Muscle layer of colon (tissue), 2 donors: ENCODE measurements around the gene TAS1R1.

ENCODE experiments used
- H3K27ac ChIP-seq: one replicate; pipeline ENCODE4 v1.7.0; 2013; ENCODE audit warnings: low read depth, mild to moderate bottlenecking, low read length, moderate library complexity
- H3K27me3 ChIP-seq, 2 donors: one replicate each; pipeline ENCODE4 v1.7.0; 2013; ENCODE audit warnings: low read length in 2 of 2, mild to moderate bottlenecking in 2 of 2; ENCODE audit not compliant: insufficient read depth in 2 of 2, control insufficient read depth in 1 of 2
- H3K36me3 ChIP-seq: one replicate; pipeline ENCODE4 v1.7.0; 2013; ENCODE audit warnings: mild to moderate bottlenecking, low read length; ENCODE audit not compliant: insufficient read depth
- H3K4me1 ChIP-seq: one replicate; pipeline ENCODE4 v1.7.0; 2013; ENCODE audit warnings: mild to moderate bottlenecking, low read length; ENCODE audit not compliant: insufficient read depth
- H3K4me3 ChIP-seq, 2 donors: one replicate each; pipeline ENCODE4 v1.7.0; 2013; ENCODE audit warnings: low read length in 2 of 2, low read depth in 1 of 2, mild to moderate bottlenecking in 1 of 2, moderate library complexity in 1 of 2
- H3K9ac ChIP-seq: one replicate; pipeline ENCODE4 v1.7.0; 2013; ENCODE audit warnings: low read length
- H3K9me3 ChIP-seq: one replicate; pipeline ENCODE4 v1.7.0; 2013; ENCODE audit warnings: mild to moderate bottlenecking, low read length
- donor health status: abdominal sarcoma.
- donor health status: Adenocarcinoma of cecum.

The TAS1R1 gene

DNA sequence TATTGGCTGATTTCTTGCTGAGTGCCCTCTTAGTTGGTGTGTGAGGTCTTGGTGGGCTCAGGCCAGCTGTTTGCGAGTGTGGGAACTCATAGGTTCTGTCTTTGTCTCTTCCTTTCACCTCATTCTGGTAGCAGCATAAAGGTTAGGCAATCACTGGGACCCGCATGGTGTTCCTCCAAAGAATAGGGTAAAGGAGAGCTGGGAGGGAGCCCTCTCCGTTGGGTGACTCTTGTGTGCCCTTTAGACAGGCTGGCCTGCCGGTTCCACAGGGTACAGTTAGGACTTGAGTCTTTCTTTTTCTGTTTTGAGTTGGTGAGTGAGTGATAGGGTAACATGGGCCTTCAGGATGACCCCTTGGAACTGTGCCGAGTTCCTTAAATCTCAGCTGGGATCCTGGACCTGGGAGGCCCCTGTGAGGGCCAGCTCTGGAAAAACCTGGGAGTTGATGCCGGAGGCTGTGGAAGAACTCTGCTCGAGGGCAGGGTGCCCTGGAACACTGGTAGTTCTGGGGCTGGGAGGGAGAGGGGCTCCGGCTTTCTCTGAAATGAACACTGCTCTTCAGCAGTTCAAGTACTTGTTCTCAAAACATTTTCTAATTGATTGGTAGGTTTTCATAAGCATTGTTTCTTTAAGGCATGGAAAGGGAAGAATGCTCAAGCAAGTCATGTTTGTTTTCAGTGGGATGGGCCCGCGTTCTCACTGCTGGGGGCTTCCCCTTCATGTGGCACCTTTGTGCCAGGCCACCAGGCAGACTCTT, 67.5 kb downstream of the TAS1R1 start:
- Histone ChIP-seq H3K9me3 (no peaks in the 10 kb centered on the region), H3K36me3 (peaks cover 44% of the 10 kb centered on the region), H3K27ac (no peak overlapping the region), H3K4me1 (peaks cover 19% of the 10 kb centered on the region), H3K9ac (no peak overlapping the region), H3K27me3 (no peaks in the 10 kb centered on the region), H3K4me3 (no peak overlapping the region)

DNA sequence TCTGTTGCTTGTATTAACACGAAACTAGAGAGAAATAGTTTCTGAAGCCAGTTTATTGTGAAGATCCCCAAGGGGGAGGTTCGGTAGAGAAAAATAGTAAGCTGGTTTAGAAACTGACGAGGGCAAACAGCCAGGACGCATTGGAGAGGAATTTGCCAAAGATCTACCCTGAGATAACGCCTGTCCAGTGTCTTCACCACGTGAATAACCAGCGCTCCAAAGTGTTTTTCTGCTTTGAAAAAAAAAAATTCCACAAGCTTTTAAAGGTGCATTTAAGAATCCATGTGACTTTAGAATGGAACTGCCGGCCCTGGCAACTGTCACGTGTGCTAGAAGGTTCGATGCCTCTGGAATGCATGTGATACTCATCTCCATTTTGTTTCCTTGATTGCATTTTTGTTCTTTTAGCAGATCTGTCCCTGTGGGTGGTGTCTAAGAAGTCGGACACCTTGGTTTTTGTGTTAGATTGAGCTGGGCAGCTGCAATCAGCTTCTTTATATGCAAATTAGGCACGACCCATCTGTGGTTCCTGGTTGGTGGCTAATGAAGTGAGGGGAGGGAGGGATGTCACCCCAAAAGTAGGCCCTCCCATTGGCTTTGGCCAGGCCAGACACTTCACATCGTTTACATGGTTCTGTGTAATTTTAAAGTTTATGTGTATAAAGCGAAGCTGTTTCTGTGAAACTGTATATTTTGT, 68.3 kb downstream of the TAS1R1 start:
- no peaks in the 10 kb centered on the region for H3K9me3 ChIP-seq
- H3K4me1 ChIP-seq = peaks cover 25% of the 10 kb centered on the region
- no peaks in the 10 kb centered on the region for H3K27me3 ChIP-seq
- H3K36me3 ChIP-seq = peaks cover 47% of the 10 kb centered on the region
- H3K27ac ChIP-seq = no peak overlapping the region
- H3K4me3 ChIP-seq = no peak overlapping the region
- no peak overlapping the region for H3K9ac ChIP-seq

DNA sequence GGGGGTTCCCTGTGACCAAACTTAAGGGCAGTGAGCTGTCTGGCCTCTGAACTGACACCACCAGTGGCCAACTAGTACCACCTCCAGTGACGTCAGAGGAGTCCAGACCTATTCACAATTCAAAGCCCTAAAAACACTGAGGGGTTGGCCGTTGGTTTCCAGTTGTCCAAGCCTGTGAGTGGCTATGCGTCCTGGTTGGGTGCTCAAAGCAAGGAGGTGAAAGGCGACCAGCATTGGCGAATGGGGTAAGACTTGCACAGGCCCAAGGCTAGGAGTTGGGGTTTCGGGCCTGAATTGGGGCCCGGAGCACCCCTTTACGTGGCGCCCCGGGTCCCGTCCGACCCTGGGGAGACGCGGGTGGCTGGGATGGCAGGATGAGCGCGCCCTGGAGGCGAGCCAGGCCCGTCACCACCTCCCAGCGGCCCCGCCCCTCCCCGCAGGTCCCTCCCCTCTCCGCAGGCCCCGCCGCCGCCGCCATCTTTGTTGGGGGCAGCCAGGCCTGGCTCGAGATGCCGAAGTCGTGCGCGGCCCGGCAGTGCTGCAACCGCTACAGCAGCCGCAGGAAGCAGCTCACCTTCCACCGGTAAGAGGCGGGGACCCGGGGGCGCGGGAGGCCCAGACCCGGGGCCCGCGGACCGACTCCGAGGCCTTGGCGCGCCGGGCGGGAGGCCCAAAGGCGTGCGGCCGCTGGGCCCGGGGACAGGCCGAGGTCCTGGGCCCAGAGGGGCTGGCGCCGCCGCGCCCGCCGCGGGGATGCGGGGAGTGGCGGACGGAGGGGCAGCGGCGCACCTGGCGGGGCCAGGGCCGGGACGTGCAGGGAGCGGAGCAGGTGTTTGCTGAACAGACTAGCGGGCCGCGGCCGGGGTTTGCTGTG, 69.8 kb downstream of the TAS1R1 start, which contains the start of gene THAP3:
TSS of gene THAP3 (plus strand) at position 159 of the 874 bp plus-strand sequence. CDS start at position 510, 351 bp downstream.
- Histone ChIP-seq H3K9ac (peak within 1 kb of the TSS; percentile 68), H3K9me3 (no peaks in the 10 kb centered on the region), H3K27me3 (no peaks in the 10 kb centered on the region), H3K4me3 (peak within 1 kb of the TSS; percentile 60 to 79), H3K4me1 (peaks cover 25% of the 10 kb centered on the region), H3K27ac (peak within 1 kb of the TSS; percentile 87), H3K36me3 (peaks cover 55% of the 10 kb centered on the region)

DNA sequence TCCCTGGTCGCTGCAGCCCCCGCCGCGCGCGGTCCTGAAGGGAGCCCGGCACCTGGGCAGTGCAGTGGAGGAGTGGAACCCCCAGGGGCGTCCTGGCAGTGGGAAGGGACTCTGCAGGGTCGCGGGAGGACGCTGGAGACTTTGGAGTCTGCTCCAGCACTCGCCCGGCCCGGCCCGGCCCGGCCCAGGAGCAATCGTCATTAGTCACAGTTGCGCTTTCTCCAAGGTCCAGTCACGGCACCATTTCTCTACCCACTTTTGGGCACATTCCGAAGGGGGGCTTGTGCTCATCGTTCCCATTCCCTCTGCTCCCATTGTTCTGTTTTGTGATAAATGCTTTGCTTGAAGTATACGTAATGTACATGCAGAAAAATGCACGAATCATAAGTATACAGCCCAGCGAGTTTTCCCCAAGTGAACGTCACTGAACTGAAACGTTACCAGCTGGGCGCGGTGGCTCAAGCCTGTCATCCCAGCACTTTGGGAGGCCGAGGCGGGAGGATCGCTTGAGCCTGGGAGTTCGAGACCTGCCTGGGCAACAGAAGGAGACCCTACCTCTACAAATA, 70.6 kb downstream of the TAS1R1 start:
- no peaks in the 10 kb centered on the region for H3K9me3 ChIP-seq
- H3K4me3 ChIP-seq = peak overlapping the region; percentile 60 to 79
- H3K27ac ChIP-seq = peak overlapping the region; percentile 87
- peaks cover 59% of the 10 kb centered on the region for H3K36me3 ChIP-seq
- no peaks in the 10 kb centered on the region for H3K27me3 ChIP-seq
- peak overlapping the region; percentile 68 for H3K9ac ChIP-seq
- H3K4me1 ChIP-seq = peaks cover 25% of the 10 kb centered on the region

DNA sequence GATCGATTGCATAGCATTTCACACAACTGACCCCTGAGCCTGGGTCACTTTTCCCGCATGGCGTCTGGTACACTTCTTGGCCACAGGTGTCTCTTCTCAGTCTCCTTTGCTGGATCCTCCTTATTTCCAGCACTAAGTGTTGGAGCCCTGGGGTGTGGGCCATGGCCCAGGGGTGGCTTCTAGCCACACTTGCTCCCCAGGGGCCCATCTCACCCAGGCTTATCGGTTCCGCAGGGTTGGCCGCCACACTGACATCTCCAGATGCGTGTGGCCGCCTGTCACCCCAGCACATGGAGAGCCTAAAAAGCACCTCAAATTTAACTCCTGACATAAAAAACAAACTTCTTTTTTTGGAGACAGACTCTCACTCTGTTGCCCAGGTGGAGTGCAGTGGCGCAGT, 71.9 kb downstream of the TAS1R1 start:
- peaks cover 25% of the 10 kb centered on the region for H3K4me1 ChIP-seq
- H3K27ac ChIP-seq = no peak overlapping the region
- H3K9me3 ChIP-seq = no peaks in the 10 kb centered on the region
- H3K9ac ChIP-seq = no peak overlapping the region
- no peak overlapping the region for H3K4me3 ChIP-seq
- no peaks in the 10 kb centered on the region for H3K27me3 ChIP-seq
- H3K36me3 ChIP-seq = peaks cover 51% of the 10 kb centered on the region

DNA sequence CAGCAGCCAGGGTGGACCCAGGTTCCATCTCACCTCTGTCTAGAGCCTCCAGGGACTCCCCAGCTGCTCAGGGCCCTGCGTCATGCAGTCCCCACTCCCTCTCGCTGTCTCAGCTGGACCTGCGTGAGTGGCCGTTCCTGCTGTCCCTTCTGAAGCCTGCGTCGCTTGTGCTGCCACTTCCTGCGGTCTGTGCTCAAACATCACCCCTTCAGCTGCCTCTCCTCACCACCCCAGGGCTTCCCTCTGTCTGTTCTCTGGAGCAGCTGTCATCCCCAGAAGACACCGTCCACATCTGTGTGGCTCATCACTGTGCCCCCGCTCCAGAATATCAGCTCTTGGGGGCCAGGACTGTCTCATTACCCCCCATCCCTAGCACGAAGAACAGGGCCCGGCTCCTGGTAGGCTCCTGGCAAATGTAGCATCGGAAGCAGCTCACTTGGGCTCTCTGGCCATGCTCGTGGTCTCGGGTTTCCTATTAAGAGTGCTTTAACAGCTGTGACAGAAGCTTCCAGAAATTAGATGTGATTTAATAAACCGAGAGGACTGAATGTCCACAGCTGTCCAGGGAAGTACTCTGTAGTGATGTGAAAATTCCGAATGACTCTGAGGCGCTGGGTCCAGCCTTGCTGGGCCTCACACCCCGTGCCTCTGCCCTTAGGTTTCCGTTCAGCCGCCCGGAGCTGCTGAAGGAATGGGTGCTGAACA, 72.9 kb downstream of the TAS1R1 start:
- Histone ChIP-seq H3K36me3 (peaks cover 53% of the 10 kb centered on the region), H3K4me3 (no peak overlapping the region), H3K4me1 (peaks cover 25% of the 10 kb centered on the region), H3K27me3 (no peaks in the 10 kb centered on the region), H3K9me3 (no peaks in the 10 kb centered on the region), H3K9ac (no peak overlapping the region), H3K27ac (no peak overlapping the region)

DNA sequence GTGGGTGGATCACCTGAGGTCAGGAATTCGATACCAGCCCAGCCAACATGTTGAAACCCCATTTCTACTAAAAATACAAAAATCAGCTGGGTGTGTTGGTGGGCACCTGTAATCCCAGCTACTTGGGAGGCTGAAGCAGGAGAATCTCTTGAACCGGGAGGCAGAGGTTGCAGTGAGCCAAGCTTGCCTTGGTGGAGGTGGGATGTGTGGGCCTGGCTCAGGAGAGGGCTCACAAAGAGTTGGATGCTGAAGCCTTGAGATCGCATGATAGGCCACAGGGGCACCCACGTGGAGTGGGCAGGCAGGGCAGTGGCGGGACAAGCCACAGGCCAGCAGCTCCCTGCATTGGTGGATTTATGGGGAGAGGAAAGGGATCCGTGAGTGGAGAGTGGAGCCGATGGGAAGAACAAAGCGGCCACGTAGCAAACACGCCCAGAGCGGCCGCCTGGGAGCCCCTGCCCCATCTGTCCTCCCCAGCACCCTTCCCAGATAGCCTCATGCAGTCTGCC, 73.9 kb downstream of the TAS1R1 start:
- Histone ChIP-seq H3K27ac (no peak overlapping the region), H3K27me3 (no peaks in the 10 kb centered on the region), H3K4me1 (peaks cover 25% of the 10 kb centered on the region), H3K4me3 (no peak overlapping the region), H3K36me3 (peaks cover 54% of the 10 kb centered on the region), H3K9ac (no peak overlapping the region), H3K9me3 (no peaks in the 10 kb centered on the region)
